IMR-90 (cell line): ENCODE results near the gene PLEKHA4. TPM values are rescaled to one million over a fixed set of nuclear protein-coding genes. Genes with fewer than 3 reads are reported as not detected.

Source experiments
- ATAC-seq: fragments of 200-7000 bp; cut with Tn5 transposase; 2 replicates; pipeline ENCODE4 v1.9.1; 2020; ENCODE audit warnings: low read depth, mild to moderate bottlenecking, moderate library complexity
- BruUV-seq: library from RNA; stranded (reverse); fragments of 400-500 nt; replicated peaks from 2 replicates; lab custom pipeline; 2021; lab: Mats Ljungman, UMichigan
- CTCF ChIA-PET: fragments of 300-600 bp; formaldehyde crosslinking; extraction: SDS; loops from one replicate; lab custom pipeline; 2021; ENCODE audit warnings: antibody characterized with exemption; lab: Yijun Ruan, JAX
- POLR2A ChIA-PET: fragments of 300-600 bp; sonication (Branson Sonifier 250); formaldehyde crosslinking; loops from one replicate; lab custom pipeline; 2022; ENCODE audit warnings: antibody characterized with exemption; ENCODE audit not compliant: unreplicated experiment; lab: Charles Lee
- DNase-seq: peaks from one replicate; pipeline ENCODE4 v3.0.0; 2013
- H2AFZ ChIP-seq: replicated peaks from 2 replicates; pipeline ENCODE3; 2013; ENCODE audit warnings: low read length, mild to moderate bottlenecking; ENCODE audit not compliant: poor library complexity
- H2AK5ac ChIP-seq: 2 replicates; pipeline ENCODE4 v1.6.1; 2013; ENCODE audit warnings: low read depth, low read length, inconsistent platforms
- H2AK9ac ChIP-seq: replicated peaks from 2 replicates; pipeline ENCODE3; 2013; ENCODE audit warnings: mild to moderate bottlenecking, low read depth, low read length, moderate library complexity; ENCODE audit not compliant: poor library complexity
- H2BK120ac ChIP-seq: 2 replicates; pipeline ENCODE4 v1.6.1; 2013; ENCODE audit warnings: low read depth, low read length, inconsistent platforms
- H2BK15ac ChIP-seq: 3 replicates; pipeline ENCODE4 v1.6.1; 2013; ENCODE audit warnings: low read depth, low read length, inconsistent platforms
- H2BK20ac ChIP-seq: 2 replicates; pipeline ENCODE4 v1.6.1; 2013; ENCODE audit warnings: low read depth, mild to moderate bottlenecking, inconsistent platforms, low read length, moderate library complexity
- H2BK5ac ChIP-seq: 2 replicates; pipeline ENCODE4 v1.6.1; 2013; ENCODE audit warnings: mild to moderate bottlenecking, low read depth, low read length, inconsistent platforms; ENCODE audit not compliant: poor library complexity, severe bottlenecking
- H3K14ac ChIP-seq: replicated peaks from 2 replicates; pipeline ENCODE4 v1.6.1; 2013; ENCODE audit warnings: low read depth, low read length, inconsistent platforms
- H3K18ac ChIP-seq: 2 replicates; pipeline ENCODE4 v1.6.1; 2013; ENCODE audit warnings: low read depth, low read length, control low read depth
- H3K23ac ChIP-seq: 2 replicates; pipeline ENCODE4 v1.6.1; 2013; ENCODE audit warnings: low read depth, low read length, inconsistent platforms
- H3K27ac ChIP-seq: 2 replicates; pipeline ENCODE4 v1.5.1; 2013; ENCODE audit warnings: mild to moderate bottlenecking, control low read depth, low read length; ENCODE audit not compliant: insufficient read depth
- H3K27me3 ChIP-seq: 2 replicates; pipeline ENCODE4 v1.6.1; 2013; ENCODE audit warnings: low read length; ENCODE audit not compliant: control insufficient read depth, insufficient read depth
- H3K36me3 ChIP-seq: 2 replicates; pipeline ENCODE4 v1.6.1; 2013; ENCODE audit warnings: low read length, mixed read lengths; ENCODE audit not compliant: control insufficient read depth, insufficient read depth
- H3K4ac ChIP-seq: 2 replicates; pipeline ENCODE4 v1.6.1; 2013; ENCODE audit warnings: low read depth, low read length, inconsistent platforms
- H3K4me1 ChIP-seq: 2 replicates; pipeline ENCODE4 v1.6.1; 2013; ENCODE audit warnings: low read length, mixed read lengths; ENCODE audit not compliant: control insufficient read depth, insufficient read depth
- H3K4me2 ChIP-seq: 2 replicates; pipeline ENCODE4 v1.6.1; 2013; ENCODE audit warnings: low read depth, mild to moderate bottlenecking, control low read depth, low read length, moderate library complexity
- H3K4me3 ChIP-seq: 2 replicates; pipeline ENCODE4 v1.5.1; 2013; ENCODE audit warnings: low read depth, mild to moderate bottlenecking, control low read depth, low read length, moderate library complexity; ENCODE audit not compliant: insufficient read depth
- H3K56ac ChIP-seq: 2 replicates; pipeline ENCODE4 v1.6.1; 2013; ENCODE audit warnings: low read length, inconsistent platforms; ENCODE audit not compliant: insufficient read depth; ENCODE audit errors: extremely low read depth
- H3K79me1 ChIP-seq, 2 experiments: 2 replicates each; pipeline ENCODE4 v1.6.1; 2013; ENCODE audit warnings: low read length in 2 of 2, inconsistent platforms in 1 of 2, low read depth in 1 of 2
- H3K9ac ChIP-seq: 2 replicates; pipeline ENCODE4 v1.6.1; 2013; ENCODE audit warnings: low read depth, low read length, control low read depth
- H3K9me1 ChIP-seq: 2 replicates; pipeline ENCODE4 v1.6.1; 2013; ENCODE audit warnings: low read length, inconsistent platforms; ENCODE audit not compliant: insufficient read depth
- H3K9me3 ChIP-seq: 2 replicates; pipeline ENCODE4 v1.6.1; 2013; ENCODE audit warnings: low read length; ENCODE audit not compliant: control insufficient read depth, insufficient read depth
- H4K20me1 ChIP-seq: 2 replicates; pipeline ENCODE4 v1.6.1; 2013; ENCODE audit warnings: low read length, inconsistent platforms; ENCODE audit not compliant: insufficient read depth
- H4K5ac ChIP-seq: 2 replicates; pipeline ENCODE4 v1.6.1; 2013; ENCODE audit warnings: mild to moderate bottlenecking, low read depth, low read length, control low read depth
- H4K8ac ChIP-seq, 2 experiments: 2 replicates each; pipeline ENCODE4 v1.6.1; 2013; ENCODE audit warnings: low read depth in 2 of 2, low read length in 2 of 2, control low read depth in 1 of 2, inconsistent platforms in 1 of 2
- H4K91ac ChIP-seq: 2 replicates; pipeline ENCODE4 v1.6.1; 2013; ENCODE audit warnings: low read depth, low read length, inconsistent platforms; ENCODE audit not compliant: insufficient read depth
- BHLHE40 ChIP-seq: fragments of 150-350 bp; IDR thresholded peaks from 2 replicates; pipeline ENCODE4 v1.6.1; 2016; ENCODE audit warnings: mild to moderate bottlenecking, low read depth, low read length
- CEBPB ChIP-seq: IDR thresholded peaks from 2 replicates; pipeline ENCODE4 v1.6.1; 2012; ENCODE audit warnings: low read depth, low read length, improper control_type of control experiment
- CHD1 ChIP-seq: IDR thresholded peaks from 2 replicates; pipeline ENCODE4 v1.6.1; 2012; ENCODE audit warnings: low read depth, low read length, improper control_type of control experiment
- FOS ChIP-seq: fragments of 150-350 bp; IDR thresholded peaks from 2 replicates; pipeline ENCODE4 v1.6.1; 2016; ENCODE audit warnings: low read depth, low read length
- MAZ ChIP-seq: IDR thresholded peaks from 2 replicates; pipeline ENCODE4 v1.6.1; 2012; ENCODE audit warnings: low read depth, mild to moderate bottlenecking, low read length, improper control_type of control experiment, moderate library complexity, borderline replicate concordance
- MXI1 ChIP-seq: IDR thresholded peaks from 2 replicates; pipeline ENCODE4 v1.6.1; 2012; ENCODE audit warnings: low read depth, mild to moderate bottlenecking, low read length, moderate library complexity, borderline replicate concordance
- NFE2L2 ChIP-seq: fragments of 150-350 bp; IDR thresholded peaks from 2 replicates; pipeline ENCODE4 v1.6.1; 2016; ENCODE audit warnings: low read depth, mild to moderate bottlenecking, low read length
- POLR2A ChIP-seq: IDR thresholded peaks from 2 replicates; pipeline ENCODE4 v1.6.1; 2012; ENCODE audit warnings: mild to moderate bottlenecking, low read depth, low read length
- RAD21 ChIP-seq: IDR thresholded peaks from 2 replicates; pipeline ENCODE4 v1.6.1; 2012; ENCODE audit warnings: low read length, improper control_type of control experiment
- RCOR1 ChIP-seq: IDR thresholded peaks from 2 replicates; pipeline ENCODE4 v1.6.1; 2012; ENCODE audit warnings: mild to moderate bottlenecking, low read length, improper control_type of control experiment; ENCODE audit not compliant: insufficient replicate concordance
- RFX5 ChIP-seq: IDR thresholded peaks from 2 replicates; pipeline ENCODE4 v1.8.0; 2012; ENCODE audit warnings: low read depth, mild to moderate bottlenecking, low read length, moderate library complexity
- SMC3 ChIP-seq: fragments of 150-350 bp; IDR thresholded peaks from 2 replicates; pipeline ENCODE4 v1.6.1; 2016; ENCODE audit warnings: low read depth, mild to moderate bottlenecking, antibody characterized with exemption, low read length, moderate library complexity
- USF2 ChIP-seq: fragments of 150-350 bp; IDR thresholded peaks from 2 replicates; pipeline ENCODE4 v1.6.1; 2017; ENCODE audit warnings: mild to moderate bottlenecking, antibody characterized with exemption, low read length, low read depth
- WGBS, 2 experiments: methylation state at CpG; one replicate each; pipeline versions ENCODE4 v1.1.5 to v1.1.7; 2013; ENCODE audit warnings: missing lambda C conversion rate in 2 of 2; ENCODE audit not compliant: insufficient read length in 1 of 2; ENCODE audit errors: extremely low coverage in 2 of 2; 5-methylcytosine and 5-hydroxymethylcytosine counted together
- dilution Hi-C: fragments of 300-500 bp; cut with HindIII; formaldehyde crosslinking; loops from one replicate; pipeline ENCODE4 v1.14.3; 2018; ENCODE audit warnings: low sequenced_read_pairs; ENCODE audit not compliant: unreplicated experiment
- in situ Hi-C: fragments of 300-500 bp; cut with MboI; formaldehyde crosslinking; loops from 3 replicates; pipeline ENCODE4 v1.14.3; 2019; ENCODE audit warnings: low sequenced_read_pairs, inconsistent platforms, mixed read lengths
- intact Hi-C: fragments of 100-400 bp; cut with micrococcal nuclease; formaldehyde crosslinking; loops from 2 replicates; pipeline ENCODE4 v1.10.0; 2022
- polyA plus RNA-seq, 3 experiments: library from polyadenylated mRNA; depleted of rRNA; stranded (reverse); fragments of >200 nt; gene quantifications; 2 replicates each; pipeline ENCODE4 v1.2.3, GENCODE V29; 2012; ENCODE audit warnings: low replicate concordance in 1 of 3
- total RNA-seq: library from RNA; depleted of rRNA; stranded (reverse); fragments of >200 nt; gene quantifications from 2 replicates; pipeline ENCODE4 v1.2.3, GENCODE V29; 2012
- TF ChIP-seq, protein P1 (sequence below): fragments of 150-350 bp; IDR thresholded peaks from 2 replicates; pipeline ENCODE4 v1.6.1; 2016; ENCODE audit warnings: low read depth, mild to moderate bottlenecking, low read length, moderate library complexity, borderline replicate concordance
- TF ChIP-seq, protein P2 (sequence below): conservative IDR thresholded peaks from 2 replicates; pipeline ENCODE4 v1.5.1; 2012; ENCODE audit warnings: mild to moderate bottlenecking, low read depth, low read length, improper control_type of control experiment

PLEKHA4 gene
- total and polyA plus RNA-seq, 2 of the 4 experiments (the other 2 are of a cell fraction) = 4.5 to 14.4 TPM

GRCh38 chr19:48813123-48813913 lies 55.1 kb downstream of the PLEKHA4 start:
- Histone ChIP-seq H3K23ac (no peak overlapping the region), H3K4me2 (no peak overlapping the region), H3K9ac (no peak overlapping the region), H3K4me3 (no peak overlapping the region), H3K9me1 (no peaks in the 10 kb centered on the region; the same call in 1 of the 2 replicates), H3K27ac (no peak overlapping the region), H4K8ac (no peak overlapping the region), H2BK120ac (no peak overlapping the region), H2BK15ac (no peak overlapping the region), H2BK20ac (no peak overlapping the region), H3K14ac (no peak overlapping the region), H3K18ac (no peak overlapping the region), H3K36me3 (no peaks in the 10 kb centered on the region), H4K5ac (no peak overlapping the region), H3K56ac (no peak overlapping the region), H2AK9ac (no peak overlapping the region), H3K9me3 (no peaks in the 10 kb centered on the region), H2AK5ac (no peak overlapping the region; the same call in 1 of the 2 replicates), H2BK5ac (no peak overlapping the region), H3K4ac (no peak overlapping the region), H3K4me1 (peaks cover 5% of the 10 kb centered on the region; the same call in 1 of the 2 replicates), H4K91ac (no peak overlapping the region), H2AFZ (no peak overlapping the region), H4K20me1 (peaks cover 6% of the 10 kb centered on the region; the same call in 1 of the 2 replicates), H3K79me1 (peaks cover 0 to 13% of the 10 kb centered on the region in 2 experiments; a peak in 1 of 4 replicates), H3K27me3 (no peaks in the 10 kb centered on the region)
- ChIA-PET POLR2A (no interaction called here), CTCF (no interaction called here)
- dilution Hi-C loops = no loop called here
- no peak for ATAC-seq
- no CpG with 5 or more reads among the region's 21 CpGs for WGBS, 2 experiments
- in situ Hi-C loops = no loop called here
- intact Hi-C loops = no loop called here
- BruUV-seq = no TSS peak
- DNase-seq = no peak
- no peak for TF ChIP-seq RCOR1
- TF ChIP-seq CHD1 = no peak
- TF ChIP-seq RFX5 = no peak
- TF ChIP-seq, protein P1, sequence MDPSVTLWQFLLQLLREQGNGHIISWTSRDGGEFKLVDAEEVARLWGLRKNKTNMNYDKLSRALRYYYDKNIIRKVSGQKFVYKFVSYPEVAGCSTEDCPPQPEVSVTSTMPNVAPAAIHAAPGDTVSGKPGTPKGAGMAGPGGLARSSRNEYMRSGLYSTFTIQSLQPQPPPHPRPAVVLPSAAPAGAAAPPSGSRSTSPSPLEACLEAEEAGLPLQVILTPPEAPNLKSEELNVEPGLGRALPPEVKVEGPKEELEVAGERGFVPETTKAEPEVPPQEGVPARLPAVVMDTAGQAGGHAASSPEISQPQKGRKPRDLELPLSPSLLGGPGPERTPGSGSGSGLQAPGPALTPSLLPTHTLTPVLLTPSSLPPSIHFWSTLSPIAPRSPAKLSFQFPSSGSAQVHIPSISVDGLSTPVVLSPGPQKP = no peak
- no peak for TF ChIP-seq RAD21
- no peak for TF ChIP-seq NFE2L2
- TF ChIP-seq USF2 = no peak
- TF ChIP-seq MAZ = no peak
- TF ChIP-seq, protein P2, sequence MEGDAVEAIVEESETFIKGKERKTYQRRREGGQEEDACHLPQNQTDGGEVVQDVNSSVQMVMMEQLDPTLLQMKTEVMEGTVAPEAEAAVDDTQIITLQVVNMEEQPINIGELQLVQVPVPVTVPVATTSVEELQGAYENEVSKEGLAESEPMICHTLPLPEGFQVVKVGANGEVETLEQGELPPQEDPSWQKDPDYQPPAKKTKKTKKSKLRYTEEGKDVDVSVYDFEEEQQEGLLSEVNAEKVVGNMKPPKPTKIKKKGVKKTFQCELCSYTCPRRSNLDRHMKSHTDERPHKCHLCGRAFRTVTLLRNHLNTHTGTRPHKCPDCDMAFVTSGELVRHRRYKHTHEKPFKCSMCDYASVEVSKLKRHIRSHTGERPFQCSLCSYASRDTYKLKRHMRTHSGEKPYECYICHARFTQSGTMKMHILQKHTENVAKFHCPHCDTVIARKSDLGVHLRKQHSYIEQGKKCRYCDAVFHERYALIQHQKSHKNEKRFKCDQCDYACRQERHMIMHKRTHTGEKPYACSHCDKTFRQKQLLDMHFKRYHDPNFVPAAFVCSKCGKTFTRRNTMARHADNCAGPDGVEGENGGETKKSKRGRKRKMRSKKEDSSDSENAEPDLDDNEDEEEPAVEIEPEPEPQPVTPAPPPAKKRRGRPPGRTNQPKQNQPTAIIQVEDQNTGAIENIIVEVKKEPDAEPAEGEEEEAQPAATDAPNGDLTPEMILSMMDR = no peak
- no peak for TF ChIP-seq CEBPB
- no peak for TF ChIP-seq BHLHE40
- TF ChIP-seq POLR2A = no peak
- no peak for TF ChIP-seq FOS
- TF ChIP-seq MXI1 = no peak
- TF ChIP-seq SMC3 = no peak
